Endothelial cell of umbilical vein (primary cell): ENCODE data around the gene HMG20B. TPM values are rescaled to one million over a fixed set of nuclear protein-coding genes. Genes with fewer than 3 reads are reported as not detected.
"Not testable (repeated sequence)": the region's sequence is repeated elsewhere in the genome, so short reads cannot be mapped to it uniquely, and the experiment has no call there.

Source experiments
- BruUV-seq: library from RNA; stranded (reverse); fragments of 400-500 nt; replicated peaks from 2 replicates; lab custom pipeline; 2021; lab: Mats Ljungman, UMichigan
- CTCF ChIA-PET: fragments of 300-600, 350-600 bp; sonication (Branson Sonifier 250); formaldehyde crosslinking; loops from one replicate; lab custom pipeline; 2021; ENCODE audit warnings: antibody characterized with exemption, inconsistent platforms; lab: Charles Lee
- POLR2A ChIA-PET: fragments of 300-600, 350-600 bp; sonication (Branson Sonifier 250); formaldehyde crosslinking; loops from one replicate; lab custom pipeline; 2021; ENCODE audit warnings: antibody characterized with exemption, inconsistent platforms; lab: Charles Lee
- DNase-seq: peaks from one replicate; pipeline ENCODE4 v3.0.0-alpha.2; 2011; ENCODE audit warnings: low read depth, low spot score
- FAIRE-seq: peaks from 2 replicates; lab custom pipeline; 2011; peaks lifted over from hg19 to GRCh38; lab: Jason Lieb, UNC
- H2AFZ ChIP-seq: 2 replicates; pipeline ENCODE4 v1.6.0; 2012; ENCODE audit warnings: low read depth, low read length, control low read depth, inconsistent platforms
- H3K27ac ChIP-seq: 2 replicates; pipeline ENCODE4 v1.5.1; 2011; ENCODE audit warnings: low read depth, mild to moderate bottlenecking, control low read depth, low read length, moderate library complexity; ENCODE audit not compliant: insufficient read depth
- H3K27me3 ChIP-seq, 2 experiments: 2 replicates each; pipeline versions ENCODE4 v1.6.0 to v1.6.1; 2011; ENCODE audit warnings: low read length in 2 of 2, mixed read lengths in 1 of 2; ENCODE audit not compliant: control insufficient read depth in 2 of 2, insufficient read depth in 2 of 2
- H3K36me3 ChIP-seq, 2 experiments: 2 replicates in 1 of 2; 3 replicates in 1 of 2; pipeline ENCODE4 v1.5.1; 2011; ENCODE audit warnings: low read length in 2 of 2, mild to moderate bottlenecking in 1 of 2, moderate library complexity in 1 of 2; ENCODE audit not compliant: control insufficient read depth in 2 of 2, insufficient read depth in 2 of 2; ENCODE audit errors: extremely low read depth in 1 of 2
- H3K4me1 ChIP-seq: 3 replicates; pipeline ENCODE4 v1.5.1; 2011; ENCODE audit warnings: mild to moderate bottlenecking, low read length; ENCODE audit not compliant: control insufficient read depth, insufficient read depth; ENCODE audit errors: extremely low read depth
- H3K4me2 ChIP-seq: 2 replicates; pipeline ENCODE4 v1.6.1; 2011; ENCODE audit warnings: low read length, control low read depth, mixed read lengths; ENCODE audit not compliant: insufficient read depth
- H3K4me3 ChIP-seq, 3 experiments: fragments of 200-600 bp in 1 of 3; sonication (generic), shearing (Covaris generic) in 1 of 3; replicated peaks in 1 of 3; 2 replicates each; pipeline ENCODE4 v1.5.1; 2011 to 2016; ENCODE audit warnings: control low read depth in 3 of 3, low read length in 3 of 3, mild to moderate bottlenecking in 2 of 3, inconsistent platforms in 1 of 3, low read depth in 1 of 3, moderate library complexity in 1 of 3; ENCODE audit not compliant: insufficient read depth in 1 of 3
- H3K79me2 ChIP-seq: 2 replicates; pipeline ENCODE4 v1.6.0; 2012; ENCODE audit warnings: low read length, inconsistent platforms; ENCODE audit not compliant: control insufficient read depth, insufficient read depth
- H3K9ac ChIP-seq: replicated peaks from 2 replicates; pipeline ENCODE3; 2011; ENCODE audit warnings: low read length, control low read depth; ENCODE audit not compliant: insufficient read depth; ENCODE audit errors: extremely low read depth
- H3K9me1 ChIP-seq: replicated peaks from 3 replicates; pipeline ENCODE4 v1.6.0; 2011; ENCODE audit warnings: mild to moderate bottlenecking, low read length; ENCODE audit not compliant: control insufficient read depth, insufficient read depth; ENCODE audit errors: extremely low read depth
- H3K9me3 ChIP-seq: replicated peaks from 2 replicates; pipeline ENCODE4 v1.5.1; 2012; ENCODE audit warnings: low read length, inconsistent platforms; ENCODE audit not compliant: control insufficient read depth, insufficient read depth
- H4K20me1 ChIP-seq: replicated peaks from 2 replicates; pipeline ENCODE3; 2011; ENCODE audit warnings: mild to moderate bottlenecking, low read length; ENCODE audit not compliant: control insufficient read depth, insufficient read depth; ENCODE audit errors: extremely low read depth
- EZH2 ChIP-seq: IDR thresholded peaks from 2 replicates; pipeline ENCODE4 v1.6.1; 2012; ENCODE audit warnings: borderline replicate concordance, low read depth, mild to moderate bottlenecking, moderate library complexity, low read length, inconsistent platforms; ENCODE audit not compliant: severe bottlenecking
- FOS ChIP-seq: IDR thresholded peaks from 2 replicates; pipeline ENCODE4 v1.6.1; 2011; ENCODE audit warnings: mild to moderate bottlenecking, low read length, moderate library complexity, borderline replicate concordance; ENCODE audit not compliant: insufficient read depth
- GATA2 ChIP-seq: IDR thresholded peaks from 2 replicates; pipeline ENCODE4 v1.7.0; 2011; ENCODE audit warnings: low read depth, mild to moderate bottlenecking, moderate library complexity, mixed read lengths, low read length; ENCODE audit not compliant: insufficient read length, insufficient read depth
- JUN ChIP-seq: IDR thresholded peaks from 2 replicates; pipeline ENCODE4 v1.6.1; 2011; ENCODE audit warnings: borderline replicate concordance, low read depth; ENCODE audit not compliant: insufficient read length, insufficient read depth
- MYC ChIP-seq: IDR thresholded peaks from one replicate; pipeline ENCODE4 v1.6.1; 2011; ENCODE audit warnings: mild to moderate bottlenecking, low read depth, low read length
- POLR2A ChIP-seq: IDR thresholded peaks from 2 replicates; pipeline ENCODE4 v1.6.1; 2012; ENCODE audit warnings: low read depth, mild to moderate bottlenecking, control low read depth, low read length
- POLR2AphosphoS5 ChIP-seq: IDR thresholded peaks from 2 replicates; pipeline ENCODE4 v1.6.1; 2012; ENCODE audit warnings: low read depth, mild to moderate bottlenecking, control low read depth, low read length, moderate library complexity; ENCODE audit not compliant: insufficient read depth
- dilution Hi-C: fragments of 300-500 bp; cut with MboI; formaldehyde crosslinking; loops from one replicate; pipeline ENCODE4 v1.15.0; 2019; ENCODE audit warnings: low sequenced_read_pairs; ENCODE audit not compliant: extremely low pct_ligation_motif_present
- intact Hi-C: fragments of 100-400 bp; cut with micrococcal nuclease; formaldehyde crosslinking; loops from one replicate; pipeline ENCODE4 v1.10.0; 2022
- polyA plus RNA-seq, 4 experiments: library from polyadenylated mRNA; depleted of rRNA in 3 of 4; stranded (reverse) in 3 of 4; unstranded in 1 of 4; fragments of >200 nt; gene quantifications; 2 replicates each; pipeline versions ENCODE4 v1.2.1 to v1.2.3, GENCODE V29; 2011 to 2012; ENCODE audit warnings: missing spikeins in 1 of 4
- total RNA-seq: library from RNA; stranded (reverse); gene quantifications from 2 replicates; pipeline ENCODE4 v1.2.3, GENCODE V29; 2021
- TF ChIP-seq, protein P1 (sequence below), 2 donors: IDR thresholded peaks; 1 replicate in 1 of 2; 2 replicates in 1 of 2; pipeline ENCODE4 v1.5.1; 2011; ENCODE audit warnings: low read length in 2 of 2, mild to moderate bottlenecking in 2 of 2, moderate library complexity in 2 of 2, control low read depth in 1 of 2, inconsistent platforms in 1 of 2, low read depth in 1 of 2; ENCODE audit not compliant: insufficient read depth in 1 of 2; ENCODE audit errors: extremely low read depth in 1 of 2
- TF ChIP-seq, protein P2 (sequence below): IDR thresholded peaks from 2 replicates; pipeline ENCODE4 v1.6.1; 2011; ENCODE audit not compliant: insufficient read depth, insufficient read length

The HMG20B gene
- total and polyA plus RNA-seq, 2 donors (not counting 3 experiments of a cell fraction or from before 2014, with no cell fraction given), result 53.2 to 98.2 TPM

DNA sequence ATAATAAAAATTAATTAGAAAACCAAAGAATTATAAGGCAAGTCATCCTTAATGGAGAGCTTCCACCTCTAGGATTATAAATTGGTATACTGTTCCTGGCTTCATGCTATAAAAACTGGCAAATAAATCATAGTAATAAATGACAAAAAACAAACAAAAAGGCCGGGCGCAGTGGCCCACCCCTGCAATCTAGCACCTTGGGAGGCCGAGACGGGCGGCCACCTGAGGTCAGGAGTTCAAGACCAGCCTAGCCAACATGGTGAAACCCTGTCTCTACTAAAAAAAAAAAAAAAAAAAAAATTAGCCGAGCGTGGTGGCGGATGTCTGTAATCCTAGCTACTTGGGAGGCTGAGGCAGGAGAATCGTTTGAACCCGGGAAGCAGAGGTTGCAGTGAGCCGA, 2.7 kb upstream of the HMG20B start:
- H3K4me3 ChIP-seq, DNase-seq, H3K4me1 ChIP-seq, H2AFZ ChIP-seq, H4K20me1 ChIP-seq, H3K27ac ChIP-seq, H3K9me3 ChIP-seq, H3K27me3 ChIP-seq, H3K36me3 ChIP-seq, BruUV-seq, FAIRE-seq, POLR2A ChIA-PET, H3K9me1 ChIP-seq, H3K4me2 ChIP-seq, dilution Hi-C loops, H3K79me2 ChIP-seq, H3K9ac ChIP-seq: not testable (repeated sequence)
- intact Hi-C loops, result loop anchor here (5.0 kb wide), 2 partner anchors 37 to 102 kb away; partner anchors contain the start of gene TBXA2R
- CTCF ChIA-PET, result interaction anchor here (0.7 to 0.9 kb wide), 2 partner anchors 10 to 13 kb away, joined by 4 to 5 read pairs; no protein-coding TSS in a partner anchor

DNA sequence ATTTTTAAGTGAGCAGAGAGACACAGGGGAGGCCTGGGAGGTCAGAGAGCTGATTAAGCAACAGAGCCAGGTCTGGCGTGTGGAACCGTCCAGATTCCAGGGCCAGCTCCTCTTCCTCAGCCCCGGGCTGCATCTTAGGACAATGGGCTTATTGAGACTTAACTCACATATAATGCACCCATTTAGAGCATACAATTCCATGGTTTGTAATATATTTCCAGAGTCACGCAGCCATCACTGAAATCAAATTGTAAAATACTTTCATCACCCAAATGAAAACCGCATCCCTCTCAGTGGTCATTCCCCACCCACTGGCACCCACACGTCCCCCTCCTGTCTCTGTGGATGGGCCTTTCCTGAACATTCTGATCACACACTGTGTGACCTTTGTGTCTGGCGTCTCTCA, 2.1 kb upstream of the HMG20B start:
- FAIRE-seq (no peak), DNase-seq (no peak)
- ChIA-PET POLR2A (no interaction called here), CTCF (interaction anchor here (0.9 kb wide), 1 partner anchor 14 kb away, joined by 4 read pairs; no protein-coding TSS in a partner anchor)
- H4K20me1 ChIP-seq, result no peaks in the 10 kb centered on the region
- no peaks in the 10 kb centered on the region for H3K9me1 ChIP-seq
- intact Hi-C loops (loop anchor here (5.0 kb wide), 2 partner anchors 37 to 102 kb away; partner anchors contain the start of gene TBXA2R), dilution Hi-C loops (no loop called here)
- no peak overlapping the region for H3K27ac ChIP-seq
- no peaks in the 10 kb centered on the region for H3K9me3 ChIP-seq
- TF ChIP-seq EZH2 (no peak), GATA2 (no peak), MYC (no peak), POLR2AphosphoS5 (no peak), POLR2A (no peak), FOS (no peak), JUN (no peak)
- TF ChIP-seq, protein P1, sequence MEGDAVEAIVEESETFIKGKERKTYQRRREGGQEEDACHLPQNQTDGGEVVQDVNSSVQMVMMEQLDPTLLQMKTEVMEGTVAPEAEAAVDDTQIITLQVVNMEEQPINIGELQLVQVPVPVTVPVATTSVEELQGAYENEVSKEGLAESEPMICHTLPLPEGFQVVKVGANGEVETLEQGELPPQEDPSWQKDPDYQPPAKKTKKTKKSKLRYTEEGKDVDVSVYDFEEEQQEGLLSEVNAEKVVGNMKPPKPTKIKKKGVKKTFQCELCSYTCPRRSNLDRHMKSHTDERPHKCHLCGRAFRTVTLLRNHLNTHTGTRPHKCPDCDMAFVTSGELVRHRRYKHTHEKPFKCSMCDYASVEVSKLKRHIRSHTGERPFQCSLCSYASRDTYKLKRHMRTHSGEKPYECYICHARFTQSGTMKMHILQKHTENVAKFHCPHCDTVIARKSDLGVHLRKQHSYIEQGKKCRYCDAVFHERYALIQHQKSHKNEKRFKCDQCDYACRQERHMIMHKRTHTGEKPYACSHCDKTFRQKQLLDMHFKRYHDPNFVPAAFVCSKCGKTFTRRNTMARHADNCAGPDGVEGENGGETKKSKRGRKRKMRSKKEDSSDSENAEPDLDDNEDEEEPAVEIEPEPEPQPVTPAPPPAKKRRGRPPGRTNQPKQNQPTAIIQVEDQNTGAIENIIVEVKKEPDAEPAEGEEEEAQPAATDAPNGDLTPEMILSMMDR (IDR thresholded peaks at IDR 0.05; ENCODE audit: extremely low read depth in 1 of 2, insufficient read depth in 1 of 2, low read depth in 1 of 2, low read length in 2 of 2), result no peak
- TF ChIP-seq, protein P2, sequence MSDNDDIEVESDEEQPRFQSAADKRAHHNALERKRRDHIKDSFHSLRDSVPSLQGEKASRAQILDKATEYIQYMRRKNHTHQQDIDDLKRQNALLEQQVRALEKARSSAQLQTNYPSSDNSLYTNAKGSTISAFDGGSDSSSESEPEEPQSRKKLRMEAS, result no peak
- H3K4me2 ChIP-seq, result no peak overlapping the region
- no peak overlapping the region for H3K4me3 ChIP-seq
- BruUV-seq, result no TSS peak
- H3K79me2 ChIP-seq, result peaks cover 2% of the 10 kb centered on the region
- H3K36me3 ChIP-seq, result peaks cover 0 to 3% of the 10 kb centered on the region in 2 experiments
- no peaks in the 10 kb centered on the region for H3K27me3 ChIP-seq
- H3K4me1 ChIP-seq, result peaks cover 5% of the 10 kb centered on the region
- no peak overlapping the region for H2AFZ ChIP-seq
- H3K9ac ChIP-seq, result no peak overlapping the region
